Retina (tissue), 1 donor: ENCODE data around the gene KCTD13.
A peak's percentile ranks its signal among the peaks of the same experiment; 100 is the strongest.
"Not testable (repeated sequence)": the region's sequence is repeated elsewhere in the genome, so short reads cannot be mapped to it uniquely, and the experiment has no call there.

Source experiments
- DNase-seq: peaks from one replicate; pipeline ENCODE4 v3.0.0-alpha.2; 2016

KCTD13 gene

GRCh38 chr16:29877266-29877961 is 48.6 kb downstream of the KCTD13 start:
- peak; percentile 37 for DNase-seq

DNA sequence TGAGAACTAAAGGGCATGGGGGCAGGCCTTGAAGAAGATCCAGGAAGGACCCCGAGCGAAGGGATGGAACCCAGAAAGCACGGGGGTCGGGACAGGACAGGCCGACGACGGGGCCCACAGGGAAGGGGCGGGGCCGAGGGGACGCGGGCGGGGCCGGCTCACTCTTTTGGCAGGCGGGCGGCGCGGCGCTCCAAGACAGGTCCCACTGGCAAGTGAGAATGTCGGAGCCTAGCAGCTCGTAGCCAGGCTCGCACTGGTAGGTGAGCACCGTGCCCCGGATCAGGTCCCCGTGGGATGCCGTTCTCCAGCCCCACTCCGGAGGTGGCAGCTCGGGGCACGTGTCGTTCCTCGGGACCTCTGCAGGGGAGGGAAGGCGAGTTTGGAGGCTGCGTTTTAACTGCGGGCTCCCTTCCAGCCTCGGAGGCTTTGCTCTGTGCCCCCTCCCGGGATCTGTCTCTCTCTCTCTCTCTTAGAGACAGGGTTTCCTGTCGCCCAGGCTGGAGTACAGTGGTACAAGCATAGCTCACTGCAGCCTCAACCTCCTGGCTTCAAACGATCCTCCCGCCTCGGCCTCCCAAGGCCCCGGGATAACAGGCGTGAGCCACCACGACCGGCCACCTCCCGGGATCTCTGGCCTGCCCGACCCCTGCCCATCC is 49.3 kb downstream of the KCTD13 start:
- DNase-seq, result peak; percentile 19

- no peak for DNase-seq
These were observed 49.8 kb downstream of the KCTD13 start for GRCh38 chr16:29876217-29876593.

DNA sequence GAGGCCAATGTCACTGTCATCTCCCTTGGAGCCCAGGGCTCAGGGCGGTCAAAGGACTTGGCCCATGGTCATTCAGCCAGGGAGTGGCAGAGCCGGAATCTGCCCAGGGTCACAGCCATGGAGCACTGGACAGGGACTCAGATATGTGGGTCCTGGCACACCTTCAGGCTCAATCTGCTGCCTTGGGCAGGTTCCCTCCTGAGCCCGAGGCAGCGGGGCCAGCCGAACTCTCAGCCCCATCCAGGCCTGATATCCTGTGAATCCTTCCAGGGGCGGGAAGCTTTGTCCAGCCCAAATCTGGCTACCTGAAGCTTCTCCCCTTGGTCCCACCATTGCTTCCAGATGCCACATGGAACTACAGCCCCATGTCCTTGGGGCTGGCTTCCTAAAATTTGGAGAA is 50.8 kb downstream of the KCTD13 start:
- no peak for DNase-seq

DNA sequence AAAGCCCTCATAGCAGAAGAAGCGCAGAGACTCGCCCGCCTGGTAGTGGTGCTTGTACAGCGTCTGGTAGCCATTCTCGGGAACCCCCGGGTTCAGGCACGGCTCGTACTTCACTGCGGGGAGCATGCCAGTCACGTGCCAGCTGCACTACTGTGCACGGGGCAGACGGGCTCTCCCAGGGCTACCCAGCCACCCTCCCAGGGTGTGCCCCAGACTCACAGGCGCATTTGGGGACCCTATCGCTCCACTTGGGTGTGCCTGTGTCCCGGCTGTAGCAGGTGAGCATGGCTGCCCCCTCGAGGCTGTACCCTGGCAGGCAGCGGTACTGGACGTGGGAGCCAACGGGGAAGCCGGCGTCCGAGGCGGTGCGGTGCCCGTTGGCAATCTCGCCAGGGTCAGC is 52.7 kb downstream of the KCTD13 start:
- DNase-seq, result no peak

GRCh38 chr16:29871822-29872546 is 54.0 kb downstream of the KCTD13 start:
- DNase-seq, result no peak

GRCh38 chr16:29869067-29869466 is 57.0 kb downstream of the KCTD13 start:
- not testable (repeated sequence) for DNase-seq

DNA sequence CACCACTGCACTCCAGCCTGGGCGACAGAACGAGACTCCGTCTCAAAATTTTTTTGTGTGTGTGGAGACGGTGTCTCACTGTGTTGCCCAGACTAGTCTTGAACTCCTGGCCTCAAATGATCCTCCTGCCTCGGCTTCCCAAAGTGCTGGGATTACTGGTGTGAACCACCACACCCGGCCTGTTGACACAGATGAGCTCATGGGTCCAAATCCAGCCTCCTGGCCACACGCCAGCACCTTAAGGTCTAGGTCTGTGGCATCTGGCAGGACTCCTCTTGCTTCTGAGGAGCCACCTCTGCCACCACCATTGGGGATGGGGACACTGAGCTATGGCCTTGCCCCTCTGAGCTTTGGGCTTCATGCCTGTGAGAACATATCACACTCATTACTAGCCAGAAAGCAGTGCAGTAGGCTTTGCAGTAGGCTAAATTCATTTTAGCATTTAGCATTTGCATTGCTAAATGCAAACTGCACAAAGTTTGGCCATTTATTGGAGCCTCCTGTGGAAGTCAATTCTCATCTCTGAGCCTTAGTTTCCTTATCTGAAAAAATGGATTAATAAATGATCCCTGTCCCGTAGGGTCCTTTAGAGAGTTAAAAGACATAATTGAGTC is 57.5 kb downstream of the KCTD13 start:
- no peak for DNase-seq

- DNase-seq, result no peak
These were observed 61.8 kb downstream of the KCTD13 start for GRCh38 chr16:29864205-29864604.

- DNase-seq, result no peak
These were observed 62.4 kb downstream of the KCTD13 start for GRCh38 chr16:29863669-29863984.

DNA sequence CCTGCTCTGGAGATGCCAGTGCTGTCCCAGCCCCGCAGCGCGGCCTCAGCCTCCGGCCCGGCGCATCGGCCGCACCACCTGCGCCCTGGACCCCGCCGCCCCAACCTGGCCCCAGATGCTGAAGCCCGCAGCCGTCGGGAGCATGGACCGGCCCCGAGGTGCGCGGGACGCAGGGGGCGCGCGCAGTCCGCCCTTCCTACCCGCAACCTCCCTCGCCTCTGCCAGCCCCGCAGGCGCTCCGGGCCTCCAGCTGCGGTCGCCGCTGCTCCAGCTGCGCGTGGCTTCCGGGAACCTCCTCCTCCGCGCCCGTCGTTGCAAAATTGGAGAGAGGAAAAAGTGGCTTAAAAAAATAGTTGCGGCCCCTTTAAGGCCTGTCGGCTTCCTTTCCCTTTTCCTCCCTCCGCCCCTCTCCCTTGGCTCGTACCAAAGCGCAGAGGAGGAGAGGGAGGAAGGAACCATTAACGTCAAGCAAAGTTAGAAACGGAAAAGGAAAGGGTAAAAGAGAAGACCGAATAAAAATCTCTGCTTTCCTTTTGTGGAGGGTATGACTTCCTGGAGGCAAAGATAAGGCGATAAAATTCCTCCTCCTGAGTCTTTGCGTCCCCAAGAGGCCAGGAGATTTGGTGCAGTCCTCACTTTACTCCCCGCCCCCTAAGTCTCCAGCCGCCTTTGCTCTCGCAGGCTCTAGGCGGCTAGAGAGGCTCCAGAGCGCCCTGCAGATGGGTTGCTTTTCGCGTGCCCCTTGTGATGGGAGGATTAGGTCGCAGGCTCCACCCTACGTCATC is 63.0 kb downstream of the KCTD13 start, which contains the start of gene CDIPT:
TSS of gene CDIPT (minus strand) at position 343 of the 785 bp plus-strand sequence. CDS start 369 bp downstream, outside the sequence.
- DNase-seq, result peak; percentile 100

GRCh38 chr16:29862383-29862883 is 63.6 kb downstream of the KCTD13 start:
- no peak for DNase-seq

DNA sequence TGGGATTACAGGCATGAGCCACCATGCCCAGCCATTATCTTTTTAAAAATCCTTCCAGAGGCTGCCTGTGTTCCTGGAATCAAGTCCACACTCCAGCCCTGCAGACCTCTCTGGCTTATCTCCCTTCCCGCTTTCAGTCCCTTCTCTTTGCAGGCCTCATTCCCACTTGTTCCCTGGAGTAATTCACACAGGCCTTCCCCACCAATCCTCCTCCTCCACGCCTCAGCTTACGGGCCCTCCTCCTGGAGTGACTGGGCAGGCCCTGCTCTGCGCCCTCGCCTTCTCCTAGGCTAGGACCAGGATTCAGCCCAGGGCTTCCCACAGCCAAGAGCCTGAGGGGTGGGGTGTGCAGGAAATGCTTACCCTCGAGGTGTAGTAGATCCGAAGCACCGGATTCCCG is 65.8 kb downstream of the KCTD13 start:
- DNase-seq, result no peak

DNA sequence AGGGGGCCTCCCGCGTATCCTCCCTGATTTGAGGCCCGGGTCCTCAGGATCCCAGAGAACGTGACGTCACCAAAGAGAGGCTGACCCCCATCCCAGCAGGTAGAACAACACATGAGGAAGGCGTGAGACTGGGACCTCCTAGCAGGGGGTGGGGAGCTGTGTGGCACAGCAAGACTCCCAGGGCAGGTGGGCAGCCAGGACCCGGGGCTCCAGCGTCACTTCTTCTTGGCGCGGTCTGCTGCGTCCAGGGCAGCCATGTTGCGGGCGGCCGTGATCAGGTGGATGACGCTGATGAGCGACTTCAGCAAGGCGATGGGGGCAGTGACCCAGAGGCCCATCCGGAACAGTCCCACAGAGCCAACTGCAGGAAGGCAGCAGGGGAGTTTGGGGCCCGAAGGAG is 67.1 kb downstream of the KCTD13 start:
- DNase-seq, result no peak

DNA sequence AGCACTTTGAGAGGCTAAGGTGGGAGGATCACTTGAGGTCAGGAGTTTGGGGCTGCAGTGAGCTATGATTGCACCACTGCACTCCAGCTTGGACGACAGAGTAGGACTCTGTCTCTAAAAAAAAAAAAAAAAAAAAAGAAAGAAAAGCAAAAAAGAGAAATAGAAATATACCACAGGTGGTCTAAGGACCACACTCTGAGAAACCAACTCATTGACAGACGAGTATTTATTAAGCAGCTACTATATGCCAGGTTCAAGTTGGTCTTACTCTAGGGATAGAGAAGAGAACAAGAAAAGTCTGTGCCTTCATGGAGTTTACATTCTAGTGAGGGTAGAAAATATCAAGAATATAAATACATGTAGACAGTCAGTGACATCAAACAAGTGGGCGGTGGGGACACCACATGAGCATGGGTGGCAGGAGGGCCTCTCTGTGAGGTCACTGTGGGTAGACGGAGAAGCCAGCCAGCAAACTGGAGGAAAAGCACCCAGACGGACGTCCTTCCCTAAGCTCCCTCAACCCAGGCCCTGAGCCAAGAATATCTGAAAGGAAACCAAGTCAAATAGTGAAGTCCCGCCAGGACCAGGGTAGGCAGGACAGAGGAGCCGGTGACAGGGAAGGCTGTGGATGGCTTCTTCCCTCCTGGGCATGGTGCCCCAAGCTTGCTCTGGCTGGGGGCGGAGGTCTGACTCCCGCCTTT is 67.7 kb downstream of the KCTD13 start:
- DNase-seq, result no peak

DNA sequence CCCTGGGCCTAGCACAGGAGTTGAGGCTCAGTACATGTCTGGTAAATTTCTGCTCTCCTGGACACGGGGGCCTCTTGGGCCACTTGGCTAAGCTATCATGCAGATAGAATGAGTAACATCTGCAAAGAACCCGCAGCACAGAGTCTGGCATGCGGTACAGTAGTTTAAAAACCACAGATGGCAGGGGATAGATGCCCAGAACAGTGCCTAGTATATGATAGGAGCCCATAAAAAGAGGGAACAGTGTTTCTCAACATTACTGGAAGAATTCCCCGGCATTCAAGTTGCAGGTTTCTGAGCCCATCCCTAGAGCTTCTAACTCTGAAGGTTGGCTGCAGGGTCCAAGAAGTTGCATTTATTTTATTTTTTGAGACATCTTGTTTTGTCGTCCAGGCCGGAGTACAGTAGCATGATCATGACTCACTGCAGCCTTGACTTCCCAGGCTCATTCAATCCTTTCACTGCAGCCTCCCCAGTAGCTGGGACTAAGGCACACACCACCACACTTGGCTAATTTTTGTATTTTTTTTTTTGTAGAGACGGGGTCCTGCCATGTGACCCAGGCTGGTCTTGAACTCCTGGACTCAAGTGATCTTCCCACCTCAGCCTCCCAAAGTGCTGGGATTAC is 68.8 kb downstream of the KCTD13 start:
- DNase-seq, result no peak
